Vagina (tissue), 2 donors: ENCODE data around the gene GYS1.

Experiments
- POLR2AphosphoS5 ChIP-seq, 2 donors: sonication (generic); formaldehyde crosslinking; IDR thresholded peaks; one replicate each; pipeline ENCODE4 v1.9.0; 2017; ENCODE audit warnings: antibody characterized with exemption in 2 of 2, mild to moderate bottlenecking in 2 of 2, low read depth in 1 of 2; ENCODE audit not compliant: insufficient read depth in 1 of 2
- TF ChIP-seq, protein P1 (sequence below), 3 experiments: fragments of 450-650 bp in 2 of 3; fragments of 200-600 bp in 1 of 3; sonication (generic) in 1 of 3; IDR thresholded peaks; one replicate each; pipeline ENCODE4 v1.5.1; 2017 to 2019; ENCODE audit warnings: antibody characterized with exemption in 3 of 3, mild to moderate bottlenecking in 2 of 3, moderate library complexity in 2 of 3

GRCh38 chr19:48950159-48950558, 43.0 kb downstream of the GYS1 start:
- TF ChIP-seq, protein P1, sequence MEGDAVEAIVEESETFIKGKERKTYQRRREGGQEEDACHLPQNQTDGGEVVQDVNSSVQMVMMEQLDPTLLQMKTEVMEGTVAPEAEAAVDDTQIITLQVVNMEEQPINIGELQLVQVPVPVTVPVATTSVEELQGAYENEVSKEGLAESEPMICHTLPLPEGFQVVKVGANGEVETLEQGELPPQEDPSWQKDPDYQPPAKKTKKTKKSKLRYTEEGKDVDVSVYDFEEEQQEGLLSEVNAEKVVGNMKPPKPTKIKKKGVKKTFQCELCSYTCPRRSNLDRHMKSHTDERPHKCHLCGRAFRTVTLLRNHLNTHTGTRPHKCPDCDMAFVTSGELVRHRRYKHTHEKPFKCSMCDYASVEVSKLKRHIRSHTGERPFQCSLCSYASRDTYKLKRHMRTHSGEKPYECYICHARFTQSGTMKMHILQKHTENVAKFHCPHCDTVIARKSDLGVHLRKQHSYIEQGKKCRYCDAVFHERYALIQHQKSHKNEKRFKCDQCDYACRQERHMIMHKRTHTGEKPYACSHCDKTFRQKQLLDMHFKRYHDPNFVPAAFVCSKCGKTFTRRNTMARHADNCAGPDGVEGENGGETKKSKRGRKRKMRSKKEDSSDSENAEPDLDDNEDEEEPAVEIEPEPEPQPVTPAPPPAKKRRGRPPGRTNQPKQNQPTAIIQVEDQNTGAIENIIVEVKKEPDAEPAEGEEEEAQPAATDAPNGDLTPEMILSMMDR (IDR thresholded peaks at IDR 0.05): no peak
- no peak for TF ChIP-seq POLR2AphosphoS5 (IDR thresholded peaks at IDR 0.05; ENCODE audit: insufficient read depth in 1 of 2, low read depth in 1 of 2)
